ENCODE data around the gene FOXP1. TPM values are rescaled to one million over a fixed set of nuclear protein-coding genes. Genes with fewer than 3 reads are reported as not detected.
A peak's percentile ranks its signal among the peaks of the same experiment; 100 is the strongest.

Gene FOXP1
- total and polyA plus RNA-seq, 2 donors from 2014 or later: 6.7 to 87.2 TPM

DNA sequence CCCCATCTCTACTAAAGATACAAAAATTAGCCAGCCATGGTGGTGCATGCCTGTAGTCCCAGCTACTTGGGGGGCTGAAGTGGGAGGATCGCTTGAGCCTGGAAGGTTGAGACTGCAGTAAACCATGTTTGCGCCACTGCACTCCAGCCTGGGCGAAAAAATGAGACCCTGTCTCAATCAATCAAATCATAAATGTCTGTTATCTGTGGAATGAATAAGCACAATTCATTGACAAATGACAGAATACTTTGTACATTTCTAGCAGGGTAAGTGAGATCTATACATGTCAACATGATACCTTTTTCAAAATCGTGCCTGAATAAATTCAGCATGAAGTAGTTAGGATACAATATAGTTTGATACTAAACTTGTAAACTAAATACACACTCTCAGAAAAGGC is 181.2 kb downstream of the FOXP1 start:
- peaks cover 2 to 8% (median 5%) of the 10 kb centered on the region in 3 donors for H3K4me1 ChIP-seq (ENCODE audit: control insufficient read depth in 2 of 3, insufficient read depth in 2 of 3, low read depth in 1 of 3, low read length in 3 of 3)
- no peak for DNase-seq
- H3K36me3 ChIP-seq (ENCODE audit: control insufficient read depth in 2 of 3, insufficient read depth in 3 of 3, low read length in 3 of 3): no peaks in the 10 kb centered on the region
- no peak overlapping the region for H3K4me3 ChIP-seq (ENCODE audit: low read length in 3 of 3)
- no peaks in the 10 kb centered on the region for H3K27me3 ChIP-seq (ENCODE audit: control insufficient read depth, insufficient read depth, low read length)
- H3K9ac ChIP-seq (ENCODE audit: low read length in 3 of 3): no peak overlapping the region
- no peak overlapping the region for H3K27ac ChIP-seq (ENCODE audit: low read depth in 2 of 2, low read length in 2 of 2)
- TF ChIP-seq, protein P1, sequence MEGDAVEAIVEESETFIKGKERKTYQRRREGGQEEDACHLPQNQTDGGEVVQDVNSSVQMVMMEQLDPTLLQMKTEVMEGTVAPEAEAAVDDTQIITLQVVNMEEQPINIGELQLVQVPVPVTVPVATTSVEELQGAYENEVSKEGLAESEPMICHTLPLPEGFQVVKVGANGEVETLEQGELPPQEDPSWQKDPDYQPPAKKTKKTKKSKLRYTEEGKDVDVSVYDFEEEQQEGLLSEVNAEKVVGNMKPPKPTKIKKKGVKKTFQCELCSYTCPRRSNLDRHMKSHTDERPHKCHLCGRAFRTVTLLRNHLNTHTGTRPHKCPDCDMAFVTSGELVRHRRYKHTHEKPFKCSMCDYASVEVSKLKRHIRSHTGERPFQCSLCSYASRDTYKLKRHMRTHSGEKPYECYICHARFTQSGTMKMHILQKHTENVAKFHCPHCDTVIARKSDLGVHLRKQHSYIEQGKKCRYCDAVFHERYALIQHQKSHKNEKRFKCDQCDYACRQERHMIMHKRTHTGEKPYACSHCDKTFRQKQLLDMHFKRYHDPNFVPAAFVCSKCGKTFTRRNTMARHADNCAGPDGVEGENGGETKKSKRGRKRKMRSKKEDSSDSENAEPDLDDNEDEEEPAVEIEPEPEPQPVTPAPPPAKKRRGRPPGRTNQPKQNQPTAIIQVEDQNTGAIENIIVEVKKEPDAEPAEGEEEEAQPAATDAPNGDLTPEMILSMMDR (IDR thresholded peaks at IDR 0.05; ENCODE audit: borderline replicate concordance, extremely low read depth, insufficient read depth): no peak
- FAIRE-seq: no peak
- H3K9me3 ChIP-seq (ENCODE audit: control insufficient read depth in 2 of 3, insufficient read depth in 1 of 3, low read length in 3 of 3): no peaks in the 10 kb centered on the region
- intact Hi-C loops (cut with DNase I): no loop called here

DNA sequence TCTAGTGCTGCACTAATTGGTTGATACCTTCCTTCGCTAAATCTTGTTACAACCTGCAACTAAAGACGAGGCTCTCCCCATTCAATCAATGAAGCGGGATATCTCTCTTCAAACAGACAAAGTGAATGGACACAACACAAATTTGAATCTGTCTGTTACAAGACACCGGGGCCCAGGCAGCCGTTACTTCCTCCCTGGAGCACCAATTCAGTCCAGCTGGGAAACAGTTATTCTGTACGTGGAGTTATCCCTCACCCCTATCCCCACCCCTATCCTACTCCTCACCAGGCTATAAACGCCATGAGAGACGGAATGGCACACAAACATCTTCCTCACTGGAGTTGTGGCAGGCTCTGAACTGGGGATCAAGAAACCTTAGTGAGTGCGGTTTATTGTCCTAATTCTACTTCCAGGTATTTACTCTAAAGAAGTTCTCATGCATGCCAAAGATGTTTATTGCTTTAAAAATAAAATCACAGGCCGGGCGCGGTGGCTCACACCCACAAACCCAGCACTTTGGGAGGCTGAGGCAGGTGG is 181.8 kb downstream of the FOXP1 start:
- TF ChIP-seq, protein P1 (IDR thresholded peaks at IDR 0.05; ENCODE audit: borderline replicate concordance, extremely low read depth, insufficient read depth): no peak
- DNase-seq: peak in 2 of 5 donors; percentile 23 to 36
- no peaks in the 10 kb centered on the region for H3K36me3 ChIP-seq (ENCODE audit: control insufficient read depth in 2 of 3, insufficient read depth in 3 of 3, low read length in 3 of 3)
- no peak overlapping the region for H3K27ac ChIP-seq (ENCODE audit: low read depth in 2 of 2, low read length in 2 of 2)
- H3K4me1 ChIP-seq (ENCODE audit: control insufficient read depth in 2 of 3, insufficient read depth in 2 of 3, low read depth in 1 of 3, low read length in 3 of 3): peaks cover 2 to 10% (median 5%) of the 10 kb centered on the region in 3 donors
- H3K27me3 ChIP-seq (ENCODE audit: control insufficient read depth, insufficient read depth, low read length): no peaks in the 10 kb centered on the region
- FAIRE-seq: no peak
- H3K9ac ChIP-seq (ENCODE audit: low read length in 3 of 3): no peak overlapping the region
- intact Hi-C loops (cut with DNase I): no loop called here
- no peak overlapping the region for H3K4me3 ChIP-seq (ENCODE audit: low read length in 3 of 3)
- no peaks in the 10 kb centered on the region for H3K9me3 ChIP-seq (ENCODE audit: control insufficient read depth in 2 of 3, insufficient read depth in 1 of 3, low read length in 3 of 3)

DNA sequence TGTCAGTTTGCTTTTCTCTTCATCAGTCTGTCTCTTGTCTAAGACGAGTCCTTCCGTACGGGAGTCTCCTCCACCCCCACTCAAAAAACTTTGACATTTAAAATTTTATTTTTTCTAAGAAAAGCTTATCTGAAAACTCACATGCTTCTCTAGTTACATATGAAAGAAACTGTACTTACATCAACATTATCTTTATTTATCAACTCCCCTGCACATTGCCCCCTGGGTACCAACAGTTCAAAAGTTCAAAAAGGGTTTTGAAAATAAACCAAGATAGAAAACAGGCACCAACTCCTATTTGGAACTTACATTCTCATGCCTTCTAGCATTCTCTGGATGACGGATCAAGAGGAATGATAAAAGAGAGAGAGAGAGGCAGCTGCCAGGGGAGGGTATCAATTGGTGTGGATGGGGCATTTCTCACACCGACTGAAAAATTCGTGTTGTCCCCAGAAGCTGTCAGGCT is 182.5 kb downstream of the FOXP1 start:
- no peak overlapping the region for H3K4me3 ChIP-seq (ENCODE audit: low read length in 3 of 3)
- DNase-seq (peak in 1 of 5 donors; percentile 64), FAIRE-seq (no peak)
- no peaks in the 10 kb centered on the region for H3K36me3 ChIP-seq (ENCODE audit: control insufficient read depth in 2 of 3, insufficient read depth in 3 of 3, low read length in 3 of 3)
- TF ChIP-seq, protein P1 (IDR thresholded peaks at IDR 0.05; ENCODE audit: borderline replicate concordance, extremely low read depth, insufficient read depth): no peak
- no peaks in the 10 kb centered on the region for H3K27me3 ChIP-seq (ENCODE audit: control insufficient read depth, insufficient read depth, low read length)
- peaks cover 5 to 15% (median 7%) of the 10 kb centered on the region in 3 donors for H3K4me1 ChIP-seq (ENCODE audit: control insufficient read depth in 2 of 3, insufficient read depth in 2 of 3, low read depth in 1 of 3, low read length in 3 of 3)
- no peak overlapping the region for H3K27ac ChIP-seq (ENCODE audit: low read depth in 2 of 2, low read length in 2 of 2)
- no peaks in the 10 kb centered on the region for H3K9me3 ChIP-seq (ENCODE audit: control insufficient read depth in 2 of 3, insufficient read depth in 1 of 3, low read length in 3 of 3)
- intact Hi-C loops (cut with DNase I): no loop called here
- H3K9ac ChIP-seq (ENCODE audit: low read length in 3 of 3): no peak overlapping the region

DNA sequence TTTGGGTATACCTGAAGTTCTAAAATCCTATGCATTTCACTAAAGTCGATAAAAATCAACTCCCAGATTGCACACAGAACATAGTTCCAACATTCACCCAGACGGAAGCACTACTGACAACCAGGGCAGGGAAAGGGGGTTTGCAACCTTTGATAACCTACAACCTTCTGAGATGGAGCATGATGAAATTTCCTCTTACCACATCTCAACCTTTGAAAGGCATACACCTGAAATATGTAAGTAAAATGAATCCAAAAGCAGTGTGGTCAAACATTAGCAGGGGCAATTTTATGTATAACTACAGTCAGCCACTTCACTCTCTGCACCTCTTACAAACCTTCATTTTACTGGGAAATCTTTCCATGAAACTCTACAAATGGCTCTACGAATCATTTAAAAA is 184.1 kb downstream of the FOXP1 start:
- H3K9me3 ChIP-seq (ENCODE audit: control insufficient read depth in 2 of 3, insufficient read depth in 1 of 3, low read length in 3 of 3): no peaks in the 10 kb centered on the region
- peaks cover 5 to 15% (median 9%) of the 10 kb centered on the region in 3 donors for H3K4me1 ChIP-seq (ENCODE audit: control insufficient read depth in 2 of 3, insufficient read depth in 2 of 3, low read depth in 1 of 3, low read length in 3 of 3)
- DNase-seq: no peak
- no peak overlapping the region for H3K27ac ChIP-seq (ENCODE audit: low read depth in 2 of 2, low read length in 2 of 2)
- intact Hi-C loops (cut with DNase I): no loop called here
- FAIRE-seq: no peak
- H3K9ac ChIP-seq (ENCODE audit: low read length in 3 of 3): no peak overlapping the region
- H3K4me3 ChIP-seq (ENCODE audit: low read length in 3 of 3): no peak overlapping the region
- TF ChIP-seq, protein P1 (IDR thresholded peaks at IDR 0.05; ENCODE audit: borderline replicate concordance, extremely low read depth, insufficient read depth): no peak
- H3K36me3 ChIP-seq (ENCODE audit: control insufficient read depth in 2 of 3, insufficient read depth in 3 of 3, low read length in 3 of 3): no peaks in the 10 kb centered on the region
- H3K27me3 ChIP-seq (ENCODE audit: control insufficient read depth, insufficient read depth, low read length): no peaks in the 10 kb centered on the region
